Stimulated activated naive CD8-positive, alpha-beta T cell treated with anti-CD3 and anti-CD28 coated beads, Interleukin-15, Interleukin-2, amounts not matched to agents 100 ng/mL and 50 ng/mL, for 24 hours (primary cell): ENCODE data around the gene RORC.
A peak's percentile ranks its signal among the peaks of the same experiment; 100 is the strongest.
"Not testable (repeated sequence)": the region's sequence is repeated elsewhere in the genome, so short reads cannot be mapped to it uniquely, and the experiment has no call there.

ENCODE experiments used
- H3K27ac Mint-ChIP-seq: one replicate; pipeline ENCODE4 v1.8.0; 2021; ENCODE audit warnings: mild to moderate bottlenecking, mixed read lengths
- H3K27me3 Mint-ChIP-seq: one replicate; pipeline ENCODE4 v1.8.0; 2021; ENCODE audit warnings: mixed read lengths
- H3K36me3 Mint-ChIP-seq: one replicate; pipeline ENCODE4 v1.8.0; 2021; ENCODE audit warnings: low read depth, mixed read lengths
- H3K4me1 Mint-ChIP-seq: one replicate; pipeline ENCODE4 v1.8.0; 2021; ENCODE audit warnings: low read depth, mixed read lengths
- H3K4me3 Mint-ChIP-seq: one replicate; pipeline ENCODE4 v1.8.0; 2021; ENCODE audit warnings: mild to moderate bottlenecking, mixed read lengths
- H3K9me3 Mint-ChIP-seq: one replicate; pipeline ENCODE4 v1.8.0; 2021; ENCODE audit warnings: mixed read lengths

Gene RORC

DNA sequence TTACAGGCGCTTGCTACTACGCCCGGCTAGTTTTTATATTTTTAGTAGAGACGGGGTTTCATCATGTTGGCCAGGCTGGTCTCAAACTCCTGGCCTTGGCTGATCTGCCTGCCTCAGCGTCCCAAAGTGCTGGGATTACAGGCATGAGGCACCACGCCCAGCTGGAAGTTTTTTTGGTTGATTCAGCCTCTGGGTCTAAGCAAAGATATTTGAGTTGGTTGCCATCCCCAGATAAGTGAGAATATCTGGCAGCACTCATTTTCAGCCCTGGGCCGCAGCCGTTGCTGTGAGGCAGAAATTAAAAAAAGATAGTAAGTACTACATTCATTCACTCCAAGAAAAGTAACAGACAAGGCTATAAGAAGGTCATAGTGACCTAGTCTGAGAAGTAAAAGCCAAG, 23.9 kb upstream of the RORC start:
- H3K9me3 Mint-ChIP-seq, H3K4me1 Mint-ChIP-seq, H3K27me3 Mint-ChIP-seq, H3K36me3 Mint-ChIP-seq, H3K27ac Mint-ChIP-seq, H3K4me3 Mint-ChIP-seq: not testable (repeated sequence)

DNA sequence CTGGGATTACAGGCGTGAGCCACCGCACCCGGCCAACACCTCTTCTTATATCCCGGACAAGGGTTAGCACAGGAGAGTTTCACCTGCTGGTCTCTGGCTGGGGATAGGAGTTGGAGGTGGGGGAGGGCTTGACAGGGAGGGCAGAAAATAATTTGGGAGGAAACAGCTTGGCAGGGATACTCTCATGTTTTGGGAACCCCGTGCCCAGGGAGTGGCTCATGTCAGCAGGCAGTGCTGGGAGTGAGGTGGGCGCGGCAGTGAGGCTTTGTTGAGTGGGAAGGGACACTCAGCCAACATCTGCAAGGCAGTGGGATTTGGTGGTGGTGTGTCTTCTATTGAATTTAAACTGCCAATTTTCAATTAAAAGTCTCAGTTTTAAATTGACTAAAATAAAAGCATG, 23.1 kb upstream of the RORC start:
- no peaks in the 10 kb centered on the region for H3K9me3 Mint-ChIP-seq
- peaks cover 1% of the 10 kb centered on the region for H3K4me1 Mint-ChIP-seq
- no peak overlapping the region for H3K4me3 Mint-ChIP-seq
- no peak overlapping the region for H3K27ac Mint-ChIP-seq
- peaks cover 5% of the 10 kb centered on the region for H3K36me3 Mint-ChIP-seq
- no peaks in the 10 kb centered on the region for H3K27me3 Mint-ChIP-seq

DNA sequence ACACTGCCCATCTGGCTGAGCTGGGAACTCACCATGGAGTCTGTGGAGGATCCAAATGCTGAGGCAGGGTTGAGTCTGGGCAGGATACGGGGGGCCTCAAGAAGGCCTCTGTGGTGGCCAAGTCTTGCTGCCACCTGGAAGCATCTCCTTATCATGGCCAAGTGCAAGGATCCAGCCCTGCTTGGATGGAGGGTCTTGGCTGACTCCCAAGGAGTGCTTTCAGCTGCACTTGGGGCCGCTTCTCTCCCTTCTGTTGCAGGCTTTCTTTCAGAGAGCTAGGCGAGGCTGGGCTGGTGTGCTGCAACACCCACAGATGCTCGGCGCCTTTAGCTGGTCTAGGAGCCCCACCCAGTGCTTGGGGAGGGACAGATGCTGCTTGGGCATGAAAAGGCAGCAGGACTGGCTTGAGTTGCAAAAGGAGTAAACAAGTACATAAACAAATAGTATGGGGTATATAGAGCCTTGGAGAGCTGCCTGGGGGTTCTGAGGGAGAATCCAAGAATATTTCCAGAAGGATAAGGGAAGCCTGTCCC, 21.9 kb upstream of the RORC start, which contains the start of gene THEM5:
THEM5 (minus strand) TSS at position 302 of the 533 bp plus-strand sequence; CDS start at position 155, 147 bp downstream.
- Mint-ChIP-seq H3K27ac (no peak within 1 kb of the TSS), H3K36me3 (peaks cover 11% of the 10 kb centered on the region), H3K27me3 (no peaks in the 10 kb centered on the region), H3K4me3 (no peak within 1 kb of the TSS), H3K4me1 (peaks cover 11% of the 10 kb centered on the region), H3K9me3 (no peaks in the 10 kb centered on the region)

DNA sequence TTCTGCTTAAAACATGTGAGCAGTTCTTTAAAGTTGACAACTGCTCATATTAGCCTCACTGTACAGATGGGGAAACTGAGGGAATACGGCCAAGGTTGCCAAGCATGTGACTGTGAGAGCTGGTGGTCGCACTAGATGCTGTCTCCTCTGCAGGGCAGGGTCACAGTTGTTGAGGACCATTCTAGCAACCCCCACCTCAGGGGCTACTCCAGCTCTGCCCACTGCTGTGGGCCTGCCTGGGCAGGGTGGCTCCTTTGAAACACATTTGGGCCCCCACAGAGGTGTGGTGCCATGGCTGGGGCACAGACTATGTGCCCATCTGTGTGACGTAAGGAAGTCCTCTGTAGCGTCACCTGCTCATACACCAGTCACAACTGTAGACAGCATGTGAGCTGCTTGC, 21.1 kb upstream of the RORC start:
- H3K4me1 Mint-ChIP-seq = peaks cover 16% of the 10 kb centered on the region
- no peak overlapping the region for H3K27ac Mint-ChIP-seq
- H3K27me3 Mint-ChIP-seq = no peaks in the 10 kb centered on the region
- no peak overlapping the region for H3K4me3 Mint-ChIP-seq
- no peaks in the 10 kb centered on the region for H3K9me3 Mint-ChIP-seq
- peaks cover 11% of the 10 kb centered on the region for H3K36me3 Mint-ChIP-seq

DNA sequence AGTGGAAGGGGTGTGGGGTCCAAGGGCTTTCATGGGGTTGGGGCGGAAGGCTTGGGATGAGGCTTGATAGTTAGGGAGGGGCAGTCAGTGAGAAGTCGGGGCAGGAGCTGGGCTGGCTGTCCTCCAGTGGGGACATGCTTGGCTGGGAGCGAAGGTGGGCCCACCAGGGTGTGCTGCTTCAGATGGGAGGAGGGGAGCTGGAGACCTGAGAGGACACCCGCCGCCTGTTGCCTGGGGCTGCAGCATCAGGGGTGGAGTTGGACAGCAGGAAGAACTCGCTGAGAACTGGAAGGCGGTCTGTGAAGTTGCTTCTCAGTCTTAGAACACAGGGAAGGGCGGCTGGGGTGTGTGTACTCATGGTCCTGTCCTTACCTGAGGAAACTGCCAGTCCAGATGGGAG, 20.3 kb upstream of the RORC start:
- Mint-ChIP-seq H3K9me3 (no peaks in the 10 kb centered on the region), H3K4me3 (no peak overlapping the region), H3K36me3 (peaks cover 11% of the 10 kb centered on the region), H3K4me1 (peaks cover 17% of the 10 kb centered on the region), H3K27me3 (no peaks in the 10 kb centered on the region), H3K27ac (no peak overlapping the region)

DNA sequence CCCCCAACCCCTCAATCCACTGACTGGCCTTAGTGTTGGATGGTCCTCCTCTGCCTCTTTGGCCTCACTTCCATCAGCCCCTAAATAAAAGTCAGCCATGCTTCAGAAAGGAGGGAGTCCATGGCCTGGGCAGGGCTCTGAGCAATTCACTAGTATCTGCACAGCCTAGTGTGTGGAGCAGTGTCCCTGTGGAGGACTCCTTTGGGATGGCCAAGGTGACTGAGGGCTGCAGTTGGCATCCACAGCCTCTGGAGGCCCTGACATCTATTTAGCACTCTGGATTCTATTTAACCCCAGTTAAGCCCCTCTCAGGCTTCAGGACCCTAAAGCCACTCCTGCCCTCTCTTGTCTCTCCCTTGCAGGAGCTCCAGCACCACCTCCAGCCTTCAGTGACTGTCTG, 18.3 kb upstream of the RORC start:
- H3K36me3 Mint-ChIP-seq = peaks cover 26% of the 10 kb centered on the region
- no peak overlapping the region for H3K4me3 Mint-ChIP-seq
- H3K27me3 Mint-ChIP-seq = no peaks in the 10 kb centered on the region
- peaks cover 28% of the 10 kb centered on the region for H3K4me1 Mint-ChIP-seq
- no peak overlapping the region for H3K27ac Mint-ChIP-seq
- H3K9me3 Mint-ChIP-seq = no peaks in the 10 kb centered on the region

DNA sequence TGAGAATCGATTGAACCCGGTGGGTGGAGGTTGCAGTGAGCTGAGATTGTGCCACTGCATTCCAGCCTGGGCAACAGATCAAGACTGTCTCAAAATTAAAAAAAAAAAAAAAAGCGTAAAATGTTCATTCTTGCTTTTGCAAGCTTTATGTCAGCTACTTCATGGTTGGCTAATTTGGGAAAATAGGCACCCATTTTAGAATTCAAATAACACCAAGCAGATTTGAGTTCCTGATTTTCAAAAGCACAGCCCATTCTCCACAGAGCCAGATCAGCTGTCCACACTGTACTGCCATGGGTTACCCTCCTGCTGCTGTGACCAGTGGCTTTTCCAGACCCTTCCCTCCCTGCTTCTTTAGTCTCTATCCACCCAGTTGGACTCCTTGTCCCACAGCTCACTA, 17.5 kb upstream of the RORC start:
- Mint-ChIP-seq H3K4me3 (no peak overlapping the region), H3K9me3 (no peaks in the 10 kb centered on the region), H3K27ac (peak overlapping the region; percentile 15), H3K4me1 (peaks cover 28% of the 10 kb centered on the region), H3K36me3 (peaks cover 34% of the 10 kb centered on the region), H3K27me3 (no peaks in the 10 kb centered on the region)

DNA sequence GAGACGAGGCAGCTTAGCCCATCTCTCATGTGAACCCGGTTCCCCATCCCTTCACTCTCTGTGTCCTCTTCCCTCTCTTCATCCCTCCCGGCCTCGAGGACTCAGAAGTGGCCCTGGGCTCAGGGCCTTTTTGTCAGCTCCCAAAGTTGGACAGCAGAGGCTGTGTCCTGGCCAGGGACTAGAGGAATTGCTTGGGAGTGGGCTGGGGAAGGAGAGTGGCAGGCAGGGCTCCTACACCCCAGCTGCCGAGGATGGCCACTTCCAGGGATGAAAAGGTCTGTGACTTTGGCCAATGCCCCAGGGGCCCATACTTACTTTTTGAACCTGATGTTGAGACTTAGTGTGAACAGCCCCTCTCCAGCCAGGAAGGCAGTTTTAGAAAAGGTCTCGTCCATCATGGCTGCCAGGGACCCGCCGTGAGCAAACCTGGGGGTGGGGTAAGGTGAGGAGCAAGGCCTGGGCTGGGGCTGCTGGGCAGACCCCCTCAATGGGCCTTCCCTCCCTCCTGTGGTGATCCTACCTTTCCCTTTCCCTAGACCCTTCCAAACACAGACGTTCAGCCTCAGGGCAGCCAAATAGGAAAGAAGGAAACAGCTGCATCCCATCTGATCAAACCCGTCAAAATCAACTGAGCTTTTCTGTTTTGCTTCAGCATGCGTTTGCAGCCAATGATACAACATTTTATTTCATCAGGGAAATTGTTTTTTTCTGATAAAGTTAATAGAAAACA, 16.4 kb upstream of the RORC start:
- no peaks in the 10 kb centered on the region for H3K9me3 Mint-ChIP-seq
- H3K4me3 Mint-ChIP-seq = no peak overlapping the region
- H3K36me3 Mint-ChIP-seq = peaks cover 41% of the 10 kb centered on the region

DNA sequence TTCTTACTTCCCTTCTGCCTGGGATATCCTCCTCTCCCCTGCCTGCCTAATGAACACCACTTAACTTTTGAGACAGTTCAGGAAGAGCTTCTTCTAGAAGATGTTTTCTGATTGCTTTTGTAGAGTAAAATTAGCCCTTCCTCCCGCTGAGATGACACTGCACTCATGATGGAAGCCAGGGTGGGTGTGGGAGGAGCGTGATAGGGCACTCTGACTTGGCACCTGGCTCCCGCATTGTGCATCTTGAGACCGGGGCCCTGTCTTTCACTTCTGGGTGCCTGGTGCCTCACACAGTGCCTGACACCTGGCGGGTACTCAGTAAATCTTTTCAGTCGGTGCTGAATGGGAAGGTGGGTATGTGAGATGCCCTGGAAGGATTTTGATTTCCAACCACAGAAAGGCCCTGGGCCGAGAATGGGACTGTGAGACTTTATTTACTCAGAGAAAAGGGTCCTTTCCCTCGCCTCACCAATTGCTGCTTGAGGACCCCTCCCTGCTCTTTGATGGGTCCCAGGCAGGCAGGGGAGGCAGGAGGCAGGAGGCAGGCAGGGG, 15.2 kb upstream of the RORC start:
- Mint-ChIP-seq H3K27me3 (no peaks in the 10 kb centered on the region), H3K9me3 (no peaks in the 10 kb centered on the region), H3K27ac (peak overlapping the region; percentile 49), H3K36me3 (peaks cover 46% of the 10 kb centered on the region), H3K4me3 (no peak overlapping the region), H3K4me1 (peaks cover 28% of the 10 kb centered on the region)

More for the DNA sequence above, 16.4 kb upstream of the RORC start:
- H3K27ac Mint-ChIP-seq = no peak overlapping the region
- H3K4me1 Mint-ChIP-seq = peaks cover 28% of the 10 kb centered on the region
- no peaks in the 10 kb centered on the region for H3K27me3 Mint-ChIP-seq

DNA sequence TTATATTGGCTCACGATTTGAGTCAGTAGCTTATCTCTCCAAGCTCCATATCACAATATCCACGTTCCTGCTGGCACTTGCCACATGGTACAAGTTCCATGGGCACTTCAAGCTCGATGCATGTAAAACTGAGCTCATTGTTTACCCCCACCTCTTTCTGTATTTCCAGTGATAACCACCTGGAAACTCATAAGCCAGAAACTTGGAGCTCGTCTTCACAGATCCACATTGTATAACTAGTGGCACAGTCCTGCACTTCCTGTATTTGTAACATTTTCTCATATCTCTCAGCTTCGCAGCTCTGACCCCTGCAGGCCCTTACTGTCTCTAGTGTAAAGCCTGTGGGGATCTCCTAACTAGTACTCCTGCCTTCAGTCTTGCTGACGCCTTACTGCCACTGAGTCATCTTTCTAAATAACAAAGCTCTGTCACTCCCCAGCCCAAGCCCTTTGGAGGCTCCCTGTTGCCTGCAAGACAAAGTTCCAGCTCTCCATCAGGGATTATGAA, 14.5 kb upstream of the RORC start:
- no peaks in the 10 kb centered on the region for H3K9me3 Mint-ChIP-seq
- no peak overlapping the region for H3K4me3 Mint-ChIP-seq
- no peaks in the 10 kb centered on the region for H3K27me3 Mint-ChIP-seq
- H3K36me3 Mint-ChIP-seq = peaks cover 48% of the 10 kb centered on the region
- H3K27ac Mint-ChIP-seq = peak overlapping the region; percentile 49
- peaks cover 28% of the 10 kb centered on the region for H3K4me1 Mint-ChIP-seq

DNA sequence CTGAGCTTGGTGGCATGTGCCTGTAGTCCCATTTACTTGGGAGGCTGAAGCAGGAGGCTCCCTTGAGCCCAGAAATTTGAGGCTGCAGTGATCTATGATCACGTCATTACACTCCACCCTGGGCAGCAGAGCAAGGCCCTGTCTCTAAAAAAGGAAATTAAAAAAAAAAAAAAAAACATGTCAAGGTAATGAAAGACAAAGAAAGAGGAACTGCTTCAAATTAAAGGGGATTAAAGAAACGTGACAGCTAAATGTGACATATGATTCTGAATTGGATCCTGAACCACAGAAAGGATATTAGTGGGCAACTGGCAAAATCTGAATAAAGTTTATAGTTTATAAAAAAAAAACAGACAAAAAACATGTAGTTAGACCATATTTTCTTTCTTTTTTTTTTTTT, 11.8 kb upstream of the RORC start:
- Mint-ChIP-seq H3K4me3 (no peak overlapping the region), H3K36me3 (peaks cover 37% of the 10 kb centered on the region), H3K4me1 (peaks cover 38% of the 10 kb centered on the region), H3K27me3 (no peaks in the 10 kb centered on the region), H3K9me3 (no peaks in the 10 kb centered on the region), H3K27ac (no peak overlapping the region)

DNA sequence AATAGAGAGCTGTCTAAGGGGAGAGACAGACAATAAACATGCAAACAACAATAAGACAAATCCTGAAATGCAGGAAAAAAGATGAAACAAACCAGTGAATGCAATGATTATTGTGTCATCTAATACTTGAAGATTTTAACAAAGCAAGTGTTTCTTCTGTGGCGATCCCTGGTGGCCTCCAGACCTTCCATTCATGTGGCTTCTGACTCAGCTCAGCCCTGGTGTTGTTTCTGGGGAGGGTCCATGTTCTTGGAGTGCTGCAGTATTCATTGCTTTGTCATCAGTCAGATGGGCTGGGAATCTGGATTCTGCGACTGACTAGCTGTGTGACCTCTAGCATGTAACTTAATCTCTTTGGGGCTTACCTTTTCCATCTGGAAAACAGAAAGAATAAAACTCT, 9.5 kb upstream of the RORC start:
- no peak overlapping the region for H3K4me3 Mint-ChIP-seq
- H3K4me1 Mint-ChIP-seq = peaks cover 42% of the 10 kb centered on the region
- H3K27ac Mint-ChIP-seq = no peak overlapping the region
- H3K9me3 Mint-ChIP-seq = no peaks in the 10 kb centered on the region
- H3K36me3 Mint-ChIP-seq = peaks cover 30% of the 10 kb centered on the region
- H3K27me3 Mint-ChIP-seq = no peaks in the 10 kb centered on the region

DNA sequence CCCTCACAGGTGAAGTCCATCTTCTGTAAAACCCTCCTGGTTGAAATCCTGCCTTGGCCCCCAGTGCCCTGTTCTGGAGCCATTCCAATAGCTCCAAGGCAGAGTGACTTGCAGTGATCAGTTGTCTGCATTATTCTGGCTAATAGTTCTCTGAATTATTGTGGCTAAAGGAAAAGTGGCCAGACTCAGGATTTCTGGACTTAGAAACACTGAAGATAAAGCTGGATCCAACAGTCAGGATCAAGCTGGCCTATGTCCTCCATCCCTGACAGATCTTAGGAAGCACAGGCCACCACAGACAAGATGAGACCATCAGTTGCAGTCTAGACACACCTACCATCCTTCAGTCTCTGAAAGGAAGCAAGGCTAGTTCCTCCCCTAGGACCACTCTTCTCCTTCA, 8.8 kb upstream of the RORC start:
- Mint-ChIP-seq H3K27ac (peak overlapping the region; percentile 82), H3K36me3 (peaks cover 27% of the 10 kb centered on the region), H3K27me3 (no peaks in the 10 kb centered on the region), H3K4me3 (peak overlapping the region; percentile 85), H3K9me3 (no peaks in the 10 kb centered on the region), H3K4me1 (peaks cover 43% of the 10 kb centered on the region)

DNA sequence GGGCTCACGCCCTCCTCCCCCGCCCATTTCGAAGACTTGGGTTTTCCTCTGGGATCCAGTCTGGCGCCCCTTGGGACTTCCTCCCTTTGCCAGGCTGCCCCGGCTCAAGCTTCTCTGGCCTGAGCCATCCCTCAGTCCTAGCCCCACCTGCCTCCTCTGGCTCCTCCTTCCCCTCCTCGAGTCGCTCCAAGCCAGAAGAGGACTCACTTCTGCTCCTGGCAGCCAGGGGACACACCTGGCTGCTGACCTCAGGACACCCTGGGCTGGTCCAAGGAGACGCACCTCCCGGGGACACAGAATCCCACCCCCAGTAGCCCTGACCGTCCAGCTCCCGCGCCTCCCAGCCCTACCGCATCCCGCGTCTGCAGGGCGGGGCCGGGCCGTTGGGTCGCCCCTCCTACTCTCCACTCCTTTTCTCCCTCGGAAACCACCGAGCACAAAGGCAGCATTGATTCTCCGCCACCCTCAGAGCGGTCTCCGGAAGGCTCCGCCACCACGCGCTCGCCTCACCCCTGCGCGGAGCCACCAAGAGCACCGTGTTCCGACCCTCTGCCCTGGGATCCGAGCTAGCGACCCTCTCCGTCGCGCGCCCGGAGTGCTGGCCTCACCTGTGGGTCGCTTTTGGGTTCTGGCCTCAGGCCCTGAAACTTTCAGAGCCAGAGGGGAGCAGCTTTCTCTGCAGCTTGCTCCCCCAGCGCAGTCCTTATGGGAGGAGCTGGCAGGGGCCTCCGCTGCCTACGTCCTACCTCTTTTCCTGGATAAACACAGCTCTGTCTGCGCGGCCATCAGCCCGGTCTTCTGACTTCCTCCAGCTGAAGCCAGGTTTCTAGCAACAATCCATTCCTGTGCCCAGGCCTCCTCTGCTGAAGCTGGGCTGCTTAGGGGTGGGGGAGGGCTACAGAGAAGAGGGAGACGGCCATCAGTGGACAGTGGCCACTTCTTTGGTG, 8.1 kb upstream of the RORC start, which contains the start of gene C2CD4D:
C2CD4D (minus strand) TSS at position 364 of the 947 bp plus-strand sequence. CDS start 831 bp downstream, outside the sequence.
- Mint-ChIP-seq H3K27ac (peak within 1 kb of the TSS; percentile 82), H3K9me3 (no peaks in the 10 kb centered on the region)

DNA sequence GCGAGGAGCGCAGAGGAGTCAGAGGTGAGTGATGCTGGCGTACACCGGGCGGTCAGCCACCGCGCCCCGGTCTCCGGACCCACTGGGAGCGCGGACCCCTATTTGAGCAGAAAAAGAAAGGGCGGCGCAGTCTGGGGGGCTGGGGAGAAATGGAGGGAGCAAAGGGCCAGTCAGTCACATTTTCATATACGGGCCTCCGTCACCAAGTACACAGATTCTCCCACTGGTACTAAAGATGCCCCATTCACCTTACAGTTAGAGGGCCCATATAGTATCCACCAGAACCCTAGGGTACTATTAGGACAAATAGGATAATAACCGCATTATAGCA, 7.4 kb upstream of the RORC start:
- H3K4me1 Mint-ChIP-seq = peaks cover 57% of the 10 kb centered on the region
- H3K27ac Mint-ChIP-seq = peak overlapping the region; percentile 82

More for the DNA sequence above, 8.1 kb upstream of the RORC start, which contains the start of gene C2CD4D:
- Mint-ChIP-seq H3K36me3 (peaks cover 20% of the 10 kb centered on the region), H3K4me1 (peaks cover 50% of the 10 kb centered on the region), H3K27me3 (no peaks in the 10 kb centered on the region), H3K4me3 (peak within 1 kb of the TSS; percentile 85)

More for the DNA sequence above, 7.4 kb upstream of the RORC start:
- H3K4me3 Mint-ChIP-seq = peak overlapping the region; percentile 85
- no peaks in the 10 kb centered on the region for H3K27me3 Mint-ChIP-seq
- peaks cover 14% of the 10 kb centered on the region for H3K36me3 Mint-ChIP-seq
- H3K9me3 Mint-ChIP-seq = no peaks in the 10 kb centered on the region
